HCT116 (cell line): ENCODE data around the gene ZNF236. TPM values are rescaled to one million over a fixed set of nuclear protein-coding genes. Genes with fewer than 3 reads are reported as not detected.

ENCODE experiments used
- ATAC-seq: fragments of 200-7000 bp; cut with Tn5 transposase; 2 replicates; pipeline ENCODE4 v1.9.1; 2020; ENCODE audit warnings: mild to moderate bottlenecking, moderate library complexity
- BruUV-seq: library from RNA; stranded (reverse); fragments of 400-500 nt; replicated peaks from 2 replicates; lab custom pipeline; 2021; lab: Mats Ljungman, UMichigan
- CTCF ChIA-PET: fragments of 300-600 bp; sonication (Branson Sonifier 250); formaldehyde crosslinking; loops from one replicate; lab custom pipeline; 2021; ENCODE audit warnings: antibody characterized with exemption; lab: Charles Lee
- POLR2A ChIA-PET: fragments of 300-600, 350-600 bp; sonication (Branson Sonifier 250); formaldehyde crosslinking; loops from one replicate; lab custom pipeline; 2021; ENCODE audit warnings: antibody characterized with exemption; lab: Charles Lee
- RAD21 ChIA-PET, 2 experiments: fragments of 300-600 bp; sonication (Branson Sonifier 250); formaldehyde crosslinking; loops; one replicate each; lab custom pipeline; 2023; ENCODE audit warnings: low total read pairs in 2 of 2; ENCODE audit not compliant: uncharacterized antibody in 2 of 2, unreplicated experiment in 2 of 2, low non-redundant PET in 1 of 2; lab: Charles Lee
- DNase-seq: peaks from one replicate; pipeline ENCODE4 v3.0.0-alpha.2; 2010; ENCODE audit warnings: low read depth, low spot score
- H2AFZ ChIP-seq: fragments of 200-600 bp; shearing (Covaris generic), sonication (generic); 2 replicates; pipeline ENCODE4 v1.6.1; 2017; ENCODE audit warnings: low read depth, mixed run types, mixed read lengths, antibody characterized with exemption, low read length; ENCODE audit not compliant: poor library complexity, severe bottlenecking
- H3K27ac ChIP-seq: 2 replicates; pipeline ENCODE4 v1.5.1; 2012; ENCODE audit warnings: low read depth, low read length
- H3K27me3 ChIP-seq: fragments of 200-600 bp; sonication (generic); 2 replicates; pipeline ENCODE4 v1.6.1; 2016; ENCODE audit warnings: mixed run types, low read length, mixed read lengths; ENCODE audit not compliant: insufficient read depth
- H3K36me3 ChIP-seq, 2 experiments: fragments of 200-500 bp in 1 of 2; fragments of 200-600 bp in 1 of 2; sonication (Bioruptor generic) in 1 of 2; sonication (generic) in 1 of 2; 2 replicates each; pipeline versions ENCODE4 v1.5.1 to v1.6.1; 2014 to 2016; ENCODE audit warnings: low read length in 2 of 2, inconsistent platforms in 1 of 2, mixed read lengths in 1 of 2, mixed run types in 1 of 2; ENCODE audit not compliant: insufficient read depth in 2 of 2, control insufficient read depth in 1 of 2
- H3K4me1 ChIP-seq, 2 experiments: fragments of 200-600 bp in 1 of 2; sonication (generic) in 1 of 2; 2 replicates each; pipeline versions ENCODE4 v1.5.1 to v1.6.1; 2012 to 2017; ENCODE audit warnings: low read length in 2 of 2, inconsistent platforms in 1 of 2, mild to moderate bottlenecking in 1 of 2, mixed read lengths in 1 of 2, mixed run types in 1 of 2, moderate library complexity in 1 of 2; ENCODE audit not compliant: insufficient read depth in 2 of 2, control insufficient read depth in 1 of 2
- H3K4me2 ChIP-seq: fragments of 200-600 bp; sonication (generic); 2 replicates; pipeline ENCODE4 v1.6.1; 2017; ENCODE audit warnings: mixed run types, low read length, mixed read lengths
- H3K4me3 ChIP-seq, 2 experiments: fragments of 200-600 bp in 1 of 2; sonication (generic) in 1 of 2; replicated peaks in 1 of 2; 2 replicates each; pipeline ENCODE4 v1.5.1; 2011 to 2016; ENCODE audit warnings: low read length in 2 of 2, control low read depth in 1 of 2, low read depth in 1 of 2, mild to moderate bottlenecking in 1 of 2, mixed read lengths in 1 of 2, mixed run types in 1 of 2
- H3K79me2 ChIP-seq: fragments of 200-600 bp; sonication (generic); 2 replicates; pipeline ENCODE4 v1.6.1; 2017; ENCODE audit warnings: mild to moderate bottlenecking, mixed run types, low read length, moderate library complexity, mixed read lengths; ENCODE audit not compliant: insufficient read depth
- H3K9ac ChIP-seq: fragments of 200-600 bp; sonication (generic); 2 replicates; pipeline ENCODE4 v1.6.1; 2016; ENCODE audit warnings: low read length, mixed read lengths
- H3K9me2 ChIP-seq: fragments of 200-600 bp; sonication (generic), shearing (Covaris generic); 2 replicates; pipeline ENCODE4 v1.6.1; 2017; ENCODE audit warnings: mixed run types, mild to moderate bottlenecking, moderate library complexity; ENCODE audit not compliant: insufficient read depth
- H3K9me3 ChIP-seq, 2 experiments: fragments of 200-500 bp in 1 of 2; fragments of 200-600 bp in 1 of 2; sonication (Bioruptor generic) in 1 of 2; sonication (generic) in 1 of 2; 2 replicates each; pipeline ENCODE4 v1.6.1; 2014 to 2017; ENCODE audit warnings: low read length in 2 of 2, mixed read lengths in 2 of 2, inconsistent platforms in 1 of 2, low read depth in 1 of 2, mild to moderate bottlenecking in 1 of 2, mixed run types in 1 of 2, moderate library complexity in 1 of 2; ENCODE audit not compliant: control insufficient read depth in 1 of 2, insufficient read depth in 1 of 2
- H4K20me1 ChIP-seq: fragments of 200-600 bp; sonication (generic), shearing (Covaris generic); 2 replicates; pipeline ENCODE4 v1.6.1; 2017; ENCODE audit warnings: mixed run types, mild to moderate bottlenecking, moderate library complexity; ENCODE audit not compliant: insufficient read depth
- ATF3 ChIP-seq: IDR thresholded peaks from 2 replicates; pipeline ENCODE4 v1.6.1; 2012
- CBX3 ChIP-seq: IDR thresholded peaks from 2 replicates; pipeline ENCODE4 v1.6.1; 2012; ENCODE audit warnings: low read depth
- CEBPB ChIP-seq: IDR thresholded peaks from 2 replicates; pipeline ENCODE4 v1.6.1; 2012; ENCODE audit warnings: low read depth
- CTCF ChIP-seq, 3 experiments: fragments of 200-600 bp in 1 of 3; sonication (generic) in 1 of 3; IDR thresholded peaks in 2 of 3; conservative IDR thresholded peaks in 1 of 3; 2 replicates each; pipeline ENCODE4 v1.5.1; 2012 to 2017; ENCODE audit warnings: low read depth in 2 of 3, low read length in 2 of 3, antibody characterized with exemption in 1 of 3, borderline replicate concordance in 1 of 3, control low read depth in 1 of 3, mild to moderate bottlenecking in 1 of 3, mixed read lengths in 1 of 3, mixed run types in 1 of 3, moderate library complexity in 1 of 3; ENCODE audit not compliant: insufficient read depth in 1 of 3
- EZH2 ChIP-seq: fragments of 200-600 bp; sonication (generic); IDR thresholded peaks from 2 replicates; pipeline ENCODE4 v1.6.1; 2017; ENCODE audit warnings: antibody characterized with exemption, mixed run types
- MAX ChIP-seq: IDR thresholded peaks from 2 replicates; pipeline ENCODE4 v1.6.1; 2012
- POLR2AphosphoS5 ChIP-seq: IDR thresholded peaks from 2 replicates; pipeline ENCODE4 v1.6.1; 2011; ENCODE audit warnings: mild to moderate bottlenecking, low read depth, low read length, moderate library complexity
- REST ChIP-seq: IDR thresholded peaks from 2 replicates; pipeline ENCODE4 v1.6.1; 2012; ENCODE audit warnings: low read depth
- SIN3A ChIP-seq: IDR thresholded peaks from 2 replicates; pipeline ENCODE4 v1.6.1; 2012; ENCODE audit warnings: low read depth
- SP1 ChIP-seq: IDR thresholded peaks from 2 replicates; pipeline ENCODE4 v1.6.1; 2012; ENCODE audit warnings: low read depth
- SRF ChIP-seq: IDR thresholded peaks from 2 replicates; pipeline ENCODE4 v1.6.1; 2012; ENCODE audit warnings: low read depth
- YY1 ChIP-seq: IDR thresholded peaks from 2 replicates; pipeline ENCODE4 v1.6.1; 2011; ENCODE audit warnings: low read length, low read depth, moderate library complexity, mild to moderate bottlenecking; ENCODE audit not compliant: insufficient replicate concordance; ENCODE audit errors: extremely low read depth
- ZBTB33 ChIP-seq: IDR thresholded peaks from 2 replicates; pipeline ENCODE4 v1.6.1; 2011; ENCODE audit warnings: mild to moderate bottlenecking, low read length, moderate library complexity; ENCODE audit not compliant: insufficient replicate concordance; ENCODE audit errors: extremely low read depth
- ZFX ChIP-seq: fragments of 450-650 bp; IDR thresholded peaks from 2 replicates; pipeline ENCODE4 v1.6.1; 2017
- ZNF274 ChIP-seq: fragments of 200-500 bp; sonication (Bioruptor generic); IDR thresholded peaks from 2 replicates; pipeline ENCODE4 v1.6.1; 2014; ENCODE audit warnings: mild to moderate bottlenecking, low read depth, low read length, inconsistent platforms
- intact Hi-C: fragments of 100-400 bp; cut with micrococcal nuclease; formaldehyde crosslinking; loops from 2 replicates; pipeline ENCODE4 v1.10.0; 2022
- total RNA-seq: library from RNA; stranded (reverse); gene quantifications from one replicate; pipeline ENCODE4 v1.2.1, GENCODE V29; 2021; ENCODE audit not compliant: unreplicated experiment

The ZNF236 gene
- total RNA-seq, 1 experiment from 2014 or later, result 15.0 TPM

GRCh38 chr18:76967721-76968472, 145.5 kb downstream of the ZNF236 start (continued):
- no peak for TF ChIP-seq REST

GRCh38 chr18:76970770-76971559, 148.6 kb downstream of the ZNF236 start:
- ChIA-PET CTCF (no interaction called here), POLR2A (no interaction called here), RAD21 (no interaction called here)
- Histone ChIP-seq H3K4me2 (no peak overlapping the region), H3K36me3 (no peaks in the 10 kb centered on the region), H3K4me1 (no peaks in the 10 kb centered on the region), H3K27ac (no peak overlapping the region), H3K9ac (no peak overlapping the region), H3K27me3 (no peaks in the 10 kb centered on the region), H4K20me1 (no peaks in the 10 kb centered on the region), H3K9me3 (no peaks in the 10 kb centered on the region), H3K79me2 (no peaks in the 10 kb centered on the region), H3K9me2 (no peaks in the 10 kb centered on the region), H3K4me3 (no peak overlapping the region), H2AFZ (no peak overlapping the region)
- ATAC-seq (no peak), DNase-seq (no peak)
- intact Hi-C loops, result no loop called here
- no TSS peak for BruUV-seq
- TF ChIP-seq SRF, result no peak
- TF ChIP-seq CBX3, result no peak
- TF ChIP-seq ZNF274, result no peak
- no peak for TF ChIP-seq ZBTB33
- no peak for TF ChIP-seq EZH2
- TF ChIP-seq ZFX, result no peak
- TF ChIP-seq MAX, result no peak
- TF ChIP-seq YY1, result no peak
- TF ChIP-seq ATF3, result no peak
- no peak for TF ChIP-seq CTCF (IDR thresholded peaks at IDR 0.05 in 2 of 3, conservative IDR thresholded peaks at IDR 0.05 in 1 of 3; ENCODE audit: borderline replicate concordance in 1 of 3, insufficient read depth in 1 of 3, low read depth in 2 of 3, low read length in 2 of 3)
- no peak for TF ChIP-seq SIN3A
- no peak for TF ChIP-seq CEBPB
- TF ChIP-seq POLR2AphosphoS5, result no peak
- no peak for TF ChIP-seq SP1
